Measurements from ENCODE around the gene CCDC57.

Gene CCDC57

DNA sequence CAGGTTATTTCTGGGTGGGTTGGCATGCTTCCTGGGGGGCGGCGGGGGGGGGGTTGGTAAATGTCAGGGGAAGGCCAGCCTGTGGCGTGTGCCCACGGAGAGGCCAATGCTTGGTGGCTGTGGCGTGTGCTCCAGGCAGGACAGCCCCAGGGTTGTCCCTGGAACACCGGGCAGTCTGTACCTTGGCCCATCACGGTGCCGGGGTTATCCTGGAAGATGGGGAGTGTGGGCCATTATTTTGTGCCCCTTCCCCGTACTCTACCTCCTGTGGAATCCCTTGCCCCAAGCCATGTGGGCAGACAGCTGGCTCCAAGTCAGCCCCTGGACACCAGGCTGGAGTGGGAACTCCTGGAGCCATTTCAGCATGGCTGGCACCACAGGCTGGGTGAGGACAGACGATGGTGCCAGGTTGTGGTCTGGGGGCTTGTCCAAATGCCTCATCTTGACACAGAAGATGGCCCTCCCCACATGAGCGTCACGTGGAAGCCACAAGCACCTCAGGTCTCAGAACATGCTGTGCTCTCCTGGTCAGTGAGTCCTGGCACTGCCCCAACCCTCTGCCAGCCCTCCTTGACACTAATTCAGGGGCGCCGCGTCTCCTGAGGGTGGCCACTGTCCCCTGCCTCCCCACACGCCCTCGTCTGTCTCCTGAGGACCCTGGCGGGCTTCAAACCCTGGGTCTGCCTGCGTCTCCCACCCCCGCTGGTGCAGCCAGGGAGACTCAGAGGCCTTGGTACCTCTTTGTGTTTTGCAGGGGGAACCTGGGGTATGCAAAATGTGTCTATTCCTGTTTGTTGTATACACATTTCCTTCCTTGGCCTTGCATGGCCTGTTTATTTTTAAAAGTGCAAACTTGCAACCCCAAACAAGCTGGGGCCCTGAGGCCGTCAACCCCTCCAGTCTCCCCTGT lies 20.5 kb upstream of the CCDC57 start:
- Mint-ChIP-seq H3K4me3 (peak overlapping the region; percentile 37), H3K9me3 (no peaks in the 10 kb centered on the region), H3K27ac (peak overlapping the region; percentile 83), H3K36me3 (peaks cover 90% of the 10 kb centered on the region), H3K4me1 (peaks cover 48% of the 10 kb centered on the region)
- ATAC-seq (no peak), DNase-seq (ENCODE audit: low spot score in 2 of 2) (no peak)

DNA sequence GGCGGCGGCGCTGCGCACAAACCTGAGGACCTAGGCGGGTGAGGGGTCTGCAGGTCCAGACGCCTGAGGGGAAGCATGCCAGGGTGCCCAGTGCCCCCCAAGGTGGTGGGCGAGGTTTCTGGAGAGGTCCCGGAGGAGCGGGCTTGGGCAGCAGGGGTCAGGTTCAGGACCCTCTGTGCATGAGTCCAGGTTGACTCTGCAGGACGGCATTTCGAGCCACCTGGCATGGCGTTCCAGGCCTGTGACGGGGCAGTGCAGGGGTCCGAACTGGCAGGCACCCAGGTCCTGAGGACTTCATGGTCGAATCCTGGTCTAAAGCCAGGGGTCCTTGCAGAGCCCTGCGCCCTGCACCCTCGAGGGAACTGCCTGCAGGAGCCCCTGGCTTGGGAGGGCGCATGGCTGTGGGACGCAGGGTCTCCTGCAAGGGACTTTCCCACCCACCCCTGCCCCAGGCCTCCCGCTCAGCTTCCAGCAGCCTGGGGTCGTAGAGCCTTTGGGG lies 19.7 kb upstream of the CCDC57 start:
- no peak for DNase-seq (ENCODE audit: low spot score in 2 of 2)
- peaks cover 87% of the 10 kb centered on the region for H3K36me3 Mint-ChIP-seq
- peaks cover 41% of the 10 kb centered on the region for H3K4me1 Mint-ChIP-seq
- peak overlapping the region; percentile 93 for H3K4me3 Mint-ChIP-seq
- H3K27ac Mint-ChIP-seq, result no peak overlapping the region
- H3K9me3 Mint-ChIP-seq, result no peaks in the 10 kb centered on the region
- ATAC-seq, result no peak

GRCh38 chr17:82231562-82232321 lies 19.1 kb upstream of the CCDC57 start:
- DNase-seq (ENCODE audit: low spot score in 2 of 2), result no peak
- Mint-ChIP-seq H3K27ac (no peak overlapping the region), H3K9me3 (no peaks in the 10 kb centered on the region), H3K36me3 (peaks cover 80% of the 10 kb centered on the region), H3K4me3 (peak overlapping the region; percentile 93), H3K4me1 (peaks cover 42% of the 10 kb centered on the region)
- ATAC-seq, result no peak

DNA sequence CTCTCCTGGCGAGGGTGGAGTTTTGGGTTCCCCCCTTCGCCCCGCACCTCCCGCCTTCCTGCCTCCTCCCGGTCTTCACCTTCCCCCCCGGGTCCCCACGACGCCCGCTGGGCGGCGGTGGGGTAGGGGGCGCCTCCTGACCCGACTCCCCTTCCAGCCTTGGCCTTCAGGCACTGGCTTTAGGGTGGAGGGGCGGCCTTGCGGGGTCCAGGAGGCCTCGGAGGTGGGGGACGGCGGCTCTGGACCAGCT lies 18.6 kb upstream of the CCDC57 start:
- ATAC-seq (peak; percentile 35), DNase-seq (ENCODE audit: low spot score in 2 of 2) (no peak)
- Mint-ChIP-seq H3K4me1 (peaks cover 37% of the 10 kb centered on the region), H3K9me3 (no peaks in the 10 kb centered on the region), H3K27ac (no peak overlapping the region), H3K4me3 (peak overlapping the region; percentile 93), H3K36me3 (peaks cover 75% of the 10 kb centered on the region)

DNA sequence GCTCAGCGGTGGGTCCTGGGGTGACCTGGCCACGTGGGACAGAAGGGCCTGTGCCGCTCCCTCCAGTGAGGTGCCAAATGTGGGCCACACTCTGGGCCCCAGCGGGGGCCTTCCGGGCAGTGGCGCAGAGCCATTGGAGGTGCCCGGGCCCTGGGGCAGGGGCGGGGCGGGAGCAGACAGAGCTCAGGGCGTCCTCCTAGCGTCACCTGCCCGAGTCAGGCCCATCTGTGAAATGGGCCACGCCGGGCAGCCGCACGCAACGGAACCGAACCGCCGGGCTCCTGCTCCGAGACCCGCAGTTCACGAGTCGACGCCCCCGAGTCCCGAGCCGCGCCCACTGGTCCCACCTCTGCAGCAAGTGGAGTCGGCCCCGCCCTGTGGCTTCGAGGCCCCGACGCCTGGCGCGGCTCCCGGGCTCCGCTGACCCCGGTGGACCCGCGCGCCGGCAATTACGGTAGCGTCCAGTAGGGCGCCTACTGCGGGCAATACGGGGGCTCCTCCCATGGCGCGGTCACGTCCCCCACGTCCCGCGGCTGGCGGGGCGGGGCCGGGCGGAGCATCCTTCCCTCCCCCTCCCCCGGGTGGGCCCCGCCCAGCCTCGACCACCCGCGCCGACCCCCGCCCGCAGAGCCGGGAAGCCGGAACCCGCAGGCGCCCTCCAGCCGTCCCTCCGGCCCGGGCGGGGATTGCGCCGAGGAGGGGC lies 18.1 kb upstream of the CCDC57 start:
- Mint-ChIP-seq H3K4me1 (peaks cover 33% of the 10 kb centered on the region), H3K9me3 (no peaks in the 10 kb centered on the region), H3K27ac (peak overlapping the region; percentile 96), H3K4me3 (peak overlapping the region; percentile 93), H3K36me3 (peaks cover 70% of the 10 kb centered on the region)
- ATAC-seq, result peak; percentile 67
- peak; percentile 74 to 84 for DNase-seq (ENCODE audit: low spot score in 2 of 2)

- no peak for ATAC-seq
- Mint-ChIP-seq H3K4me1 (peaks cover 29% of the 10 kb centered on the region), H3K27ac (peak overlapping the region; percentile 96), H3K9me3 (no peaks in the 10 kb centered on the region), H3K36me3 (peaks cover 62% of the 10 kb centered on the region), H3K4me3 (peak overlapping the region; percentile 93)
- DNase-seq (ENCODE audit: low spot score in 2 of 2), result no peak
Observed at GRCh38 chr17:82229698-82230608, 17.3 kb upstream of the CCDC57 start.

DNA sequence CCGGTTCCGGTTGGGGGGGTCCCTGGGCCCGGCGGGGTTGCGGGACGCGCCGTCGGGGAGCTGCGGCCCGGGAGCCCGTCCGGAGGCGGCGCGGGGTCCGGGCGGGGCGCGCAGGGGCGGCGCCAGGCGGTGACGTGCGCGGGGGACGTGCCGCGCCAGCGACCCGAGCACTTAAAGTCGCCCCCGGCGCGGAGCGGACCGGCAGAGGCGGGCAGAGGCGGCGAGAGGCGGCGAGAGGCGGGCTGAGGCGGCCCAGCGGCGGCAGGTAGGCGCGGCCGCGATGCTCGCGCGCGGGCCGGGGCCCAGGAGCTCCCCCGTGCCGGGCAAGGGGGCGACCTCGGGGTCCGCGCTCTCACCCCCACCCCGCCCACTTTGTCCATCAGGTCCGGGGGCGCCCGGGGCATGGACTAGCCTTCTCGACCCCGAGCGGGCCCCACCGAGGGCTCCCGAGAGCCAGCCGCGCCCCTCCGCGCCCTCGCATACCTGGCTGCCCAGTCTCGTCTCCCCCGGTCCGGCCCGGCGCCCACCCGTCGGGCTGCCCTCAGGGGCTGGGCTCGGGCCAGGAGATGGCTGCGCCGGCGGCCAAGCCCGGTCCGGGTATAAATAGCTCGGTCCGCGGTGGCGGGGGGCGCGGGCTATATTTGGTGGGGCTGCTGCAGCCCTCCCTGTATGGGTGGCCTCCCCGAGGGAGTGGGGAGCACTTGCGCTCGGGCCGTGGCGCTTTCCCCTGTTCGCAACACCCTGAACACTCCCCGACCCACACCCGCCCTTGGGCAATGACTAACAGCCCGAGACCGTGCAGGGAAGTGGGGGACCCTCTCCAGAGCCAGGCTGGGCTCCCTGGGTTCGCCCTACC lies 16.4 kb upstream of the CCDC57 start, which contains the start of gene SLC16A3:
TSS of gene SLC16A3 (plus strand) at position 201 of the 856 bp plus-strand sequence. CDS start 6,967 bp downstream, outside the sequence.
- ATAC-seq (peak; percentile 72), DNase-seq (ENCODE audit: low spot score in 2 of 2) (peak in 1 of 2 donors; percentile 65)
- Mint-ChIP-seq H3K27ac (peak within 1 kb of the TSS; percentile 96), H3K36me3 (peaks cover 54% of the 10 kb centered on the region), H3K4me1 (peaks cover 20% of the 10 kb centered on the region), H3K4me3 (peak within 1 kb of the TSS; percentile 93), H3K9me3 (no peaks in the 10 kb centered on the region)

DNA sequence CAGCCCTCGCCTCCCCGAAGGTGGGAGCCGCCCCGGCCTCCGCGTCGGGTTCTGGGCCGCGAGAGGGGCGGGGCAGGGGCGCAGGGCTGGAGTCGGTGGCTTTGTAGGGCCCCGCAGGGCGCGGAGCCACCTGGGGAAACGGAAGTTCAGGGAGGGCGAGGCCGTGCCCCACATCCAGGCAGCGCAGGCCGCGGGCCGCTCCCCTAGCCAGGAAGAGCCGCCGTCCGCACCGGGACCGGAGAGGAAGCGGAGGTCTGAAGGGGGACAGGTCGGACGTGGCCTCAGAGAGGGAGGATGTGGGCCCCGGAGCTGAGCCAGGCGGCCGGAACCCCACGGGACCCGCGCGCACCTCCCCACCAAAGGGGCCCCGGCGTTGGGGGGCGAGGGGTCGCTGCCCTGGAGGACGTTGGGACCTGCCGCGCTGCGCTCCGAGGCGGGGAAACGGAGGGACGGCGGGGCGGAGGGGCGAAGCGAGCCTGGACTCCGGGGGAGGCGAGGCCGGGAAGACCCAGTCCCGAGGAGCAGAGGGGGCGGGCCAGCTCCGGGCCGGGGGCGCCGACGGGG lies 15.7 kb upstream of the CCDC57 start:
- Mint-ChIP-seq H3K36me3 (peaks cover 46% of the 10 kb centered on the region), H3K4me3 (peak overlapping the region; percentile 93), H3K9me3 (no peaks in the 10 kb centered on the region), H3K4me1 (peaks cover 19% of the 10 kb centered on the region), H3K27ac (peak overlapping the region; percentile 92)
- DNase-seq (ENCODE audit: low spot score in 2 of 2), result peak in 1 of 2 donors; percentile 81
- ATAC-seq, result peak; percentile 60

- Mint-ChIP-seq H3K36me3 (peaks cover 40% of the 10 kb centered on the region), H3K27ac (peak overlapping the region; percentile 92), H3K4me1 (peaks cover 15% of the 10 kb centered on the region), H3K4me3 (peak overlapping the region; percentile 93), H3K9me3 (no peaks in the 10 kb centered on the region)
- DNase-seq (ENCODE audit: low spot score in 2 of 2) (no peak), ATAC-seq (no peak)
Observed at GRCh38 chr17:82227629-82228277, 15.1 kb upstream of the CCDC57 start.

DNA sequence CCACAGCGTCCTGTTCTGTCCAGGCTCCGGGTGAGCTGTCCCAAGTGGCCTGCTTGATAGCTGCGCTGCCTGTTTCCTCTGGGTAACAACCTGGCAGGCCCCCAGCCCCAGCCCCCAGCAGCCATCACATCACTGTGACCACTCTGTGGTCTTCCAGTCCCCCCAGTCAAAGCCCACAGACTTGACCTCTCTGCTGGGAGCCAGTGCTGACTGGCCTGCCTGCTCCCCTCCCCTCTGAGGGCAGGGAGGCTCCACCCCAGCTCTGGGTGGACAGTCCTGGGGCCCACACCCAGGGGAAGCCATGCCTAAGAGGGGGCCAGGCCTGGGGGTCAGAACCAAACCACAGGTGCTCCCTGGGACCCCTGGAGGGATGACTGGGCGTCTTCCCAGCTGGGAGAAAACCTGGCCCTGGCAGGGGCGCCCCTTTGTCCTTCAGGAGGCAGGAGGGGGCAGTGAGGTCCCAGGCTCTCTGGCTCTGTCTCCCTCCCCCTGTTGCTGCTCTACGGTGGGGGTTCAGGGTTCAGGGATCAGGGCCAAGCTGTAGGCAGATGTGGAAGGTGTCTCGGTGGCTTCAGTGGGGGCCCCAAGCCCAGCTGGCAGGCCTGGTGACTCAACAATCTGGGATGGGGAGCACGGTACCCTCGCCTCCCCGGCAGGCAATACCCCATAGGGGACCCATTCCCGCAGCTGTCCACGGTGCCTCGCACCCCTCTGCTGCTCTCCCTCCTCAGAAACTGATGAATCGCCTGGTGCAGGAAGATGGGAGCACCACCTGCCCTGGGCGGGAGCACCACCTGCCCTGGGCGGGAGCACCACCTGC lies 14.4 kb upstream of the CCDC57 start:
- Mint-ChIP-seq H3K4me3 (peak overlapping the region; percentile 93), H3K36me3 (peaks cover 33% of the 10 kb centered on the region), H3K4me1 (peaks cover 15% of the 10 kb centered on the region), H3K27ac (peak overlapping the region; percentile 67), H3K9me3 (no peaks in the 10 kb centered on the region)
- no peak for ATAC-seq
- no peak for DNase-seq (ENCODE audit: low spot score in 2 of 2)

GRCh38 chr17:82226146-82226808 lies 13.6 kb upstream of the CCDC57 start:
- ATAC-seq (no peak), DNase-seq (ENCODE audit: low spot score in 2 of 2) (no peak)
- Mint-ChIP-seq H3K4me1 (peaks cover 15% of the 10 kb centered on the region), H3K27ac (no peak overlapping the region), H3K4me3 (no peak overlapping the region), H3K9me3 (no peaks in the 10 kb centered on the region), H3K36me3 (peaks cover 29% of the 10 kb centered on the region)
